GM10266 (cell line): Measurements from ENCODE around the gene PSMG3.

ENCODE experiments used
- DNase-seq: peaks from one replicate; pipeline ENCODE4 v3.0.0; 2012; ENCODE audit errors: extremely low spot score
- CTCF ChIP-seq: IDR thresholded peaks from 2 replicates; pipeline ENCODE4 v1.5.1; 2012; ENCODE audit warnings: mild to moderate bottlenecking, low read depth; ENCODE audit not compliant: control insufficient read depth, insufficient read depth; ENCODE audit errors: missing control alignments

Gene PSMG3

GRCh38 chr7:1530946-1531262 lies 38.9 kb downstream of the PSMG3 start:
- no peak for TF ChIP-seq CTCF
- no peak for DNase-seq

- DNase-seq, result no peak
- no peak for TF ChIP-seq CTCF
Measured at GRCh38 chr7:1529383-1530116, 40.3 kb downstream of the PSMG3 start.

GRCh38 chr7:1526271-1526754 lies 43.5 kb downstream of the PSMG3 start:
- DNase-seq, result no peak
- no peak for TF ChIP-seq CTCF

GRCh38 chr7:1525409-1525808 lies 44.4 kb downstream of the PSMG3 start:
- no peak for DNase-seq
- TF ChIP-seq CTCF, result no peak

GRCh38 chr7:1523844-1524243 lies 46.0 kb downstream of the PSMG3 start:
- DNase-seq, result no peak
- no peak for TF ChIP-seq CTCF

- no peak for TF ChIP-seq CTCF
- no peak for DNase-seq
Measured at GRCh38 chr7:1523208-1523607, 46.6 kb downstream of the PSMG3 start.

GRCh38 chr7:1521456-1521855 lies 48.4 kb downstream of the PSMG3 start:
- DNase-seq, result no peak
- TF ChIP-seq CTCF, result no peak
